Parathyroid adenoma (tissue), 2 donors: ENCODE measurements around the gene RGS6.

Experiments
- H2AFZ ChIP-seq: fragments of 300-600 bp; sonication (generic); one replicate; pipeline ENCODE4 v1.7.0; 2017; ENCODE audit warnings: antibody characterized with exemption, mild to moderate bottlenecking
- H3K27ac ChIP-seq: fragments of 300-600 bp; sonication (generic); one replicate; pipeline ENCODE4 v1.7.0; 2017
- H3K27me3 ChIP-seq: fragments of 300-600 bp; sonication (generic); one replicate; pipeline ENCODE4 v1.7.0; 2017; ENCODE audit warnings: low read length; ENCODE audit not compliant: control insufficient read depth, insufficient read depth
- H3K36me3 ChIP-seq: fragments of 300-600 bp; sonication (generic); one replicate; pipeline ENCODE4 v1.7.0; 2017; ENCODE audit warnings: low read length; ENCODE audit not compliant: control insufficient read depth, insufficient read depth
- H3K4me1 ChIP-seq: fragments of 300-600 bp; sonication (generic); one replicate; pipeline ENCODE4 v1.7.0; 2017; ENCODE audit warnings: control low read depth
- H3K4me2 ChIP-seq: fragments of 300-600 bp; sonication (generic); one replicate; pipeline ENCODE4 v1.7.0; 2017; ENCODE audit warnings: low read length
- H3K4me3 ChIP-seq: fragments of 300-600 bp; sonication (generic); one replicate; pipeline ENCODE4 v1.7.0; 2017; ENCODE audit warnings: low read depth, low read length
- H3K79me2 ChIP-seq: fragments of 300-600 bp; sonication (generic); one replicate; pipeline ENCODE4 v1.7.0; 2017; ENCODE audit warnings: control low read depth
- H3K9ac ChIP-seq: fragments of 300-600 bp; sonication (generic); one replicate; pipeline ENCODE4 v1.7.0; 2017; ENCODE audit warnings: mild to moderate bottlenecking
- H3K9me3 ChIP-seq: fragments of 300-600 bp; sonication (generic); one replicate; pipeline ENCODE4 v1.7.0; 2017; ENCODE audit warnings: low read length; ENCODE audit not compliant: control insufficient read depth
- CTCF ChIP-seq: fragments of 300-600 bp; sonication (generic); IDR thresholded peaks from one replicate; pipeline ENCODE4 v1.7.0; 2017; ENCODE audit warnings: antibody characterized with exemption, mild to moderate bottlenecking
- donor health status: primary hyperparathyroidism.

The RGS6 gene

GRCh38 chr14:72341686-72342085, 409.5 kb downstream of the RGS6 start:
- Histone ChIP-seq H3K9ac (no peak overlapping the region), H3K36me3 (no peaks in the 10 kb centered on the region), H3K9me3 (peaks cover 3% of the 10 kb centered on the region), H3K27me3 (no peaks in the 10 kb centered on the region), H3K4me3 (no peak overlapping the region), H2AFZ (no peak overlapping the region), H3K79me2 (no peaks in the 10 kb centered on the region), H3K4me2 (no peak overlapping the region), H3K4me1 (no peaks in the 10 kb centered on the region), H3K27ac (no peak overlapping the region)
- no peak for TF ChIP-seq CTCF

- no peak for TF ChIP-seq CTCF
- H3K9me3 ChIP-seq: peaks cover 3% of the 10 kb centered on the region
- H3K36me3 ChIP-seq: no peaks in the 10 kb centered on the region
- no peak overlapping the region for H2AFZ ChIP-seq
- H3K79me2 ChIP-seq: no peaks in the 10 kb centered on the region
- no peak overlapping the region for H3K4me3 ChIP-seq
- H3K9ac ChIP-seq: no peak overlapping the region
- H3K4me2 ChIP-seq: no peak overlapping the region
- H3K4me1 ChIP-seq: no peaks in the 10 kb centered on the region
- no peaks in the 10 kb centered on the region for H3K27me3 ChIP-seq
- H3K27ac ChIP-seq: no peak overlapping the region
These were observed 414.9 kb downstream of the RGS6 start for GRCh38 chr14:72347118-72347517.

- no peak overlapping the region for H3K4me3 ChIP-seq
- no peak overlapping the region for H3K4me2 ChIP-seq
- TF ChIP-seq CTCF: no peak
- H3K79me2 ChIP-seq: no peaks in the 10 kb centered on the region
- no peak overlapping the region for H3K27ac ChIP-seq
- no peak overlapping the region for H2AFZ ChIP-seq
- H3K9me3 ChIP-seq: no peaks in the 10 kb centered on the region
- no peak overlapping the region for H3K9ac ChIP-seq
- H3K36me3 ChIP-seq: no peaks in the 10 kb centered on the region
- no peaks in the 10 kb centered on the region for H3K27me3 ChIP-seq
- H3K4me1 ChIP-seq: no peaks in the 10 kb centered on the region
These were observed 418.0 kb downstream of the RGS6 start for GRCh38 chr14:72350215-72350614.

- H3K9me3 ChIP-seq: no peaks in the 10 kb centered on the region
- H2AFZ ChIP-seq: no peak overlapping the region
- no peaks in the 10 kb centered on the region for H3K79me2 ChIP-seq
- H3K4me1 ChIP-seq: no peaks in the 10 kb centered on the region
- no peak for TF ChIP-seq CTCF
- H3K27ac ChIP-seq: no peak overlapping the region
- H3K4me2 ChIP-seq: no peak overlapping the region
- H3K27me3 ChIP-seq: no peaks in the 10 kb centered on the region
- no peaks in the 10 kb centered on the region for H3K36me3 ChIP-seq
- H3K9ac ChIP-seq: no peak overlapping the region
- no peak overlapping the region for H3K4me3 ChIP-seq
These were observed 419.8 kb downstream of the RGS6 start for GRCh38 chr14:72352012-72352411.

- Histone ChIP-seq H3K9me3 (no peaks in the 10 kb centered on the region), H3K4me1 (no peaks in the 10 kb centered on the region), H3K27me3 (no peaks in the 10 kb centered on the region), H3K4me3 (no peak overlapping the region), H3K27ac (no peak overlapping the region), H3K4me2 (no peak overlapping the region), H3K9ac (no peak overlapping the region), H2AFZ (no peak overlapping the region), H3K79me2 (no peaks in the 10 kb centered on the region), H3K36me3 (no peaks in the 10 kb centered on the region)
- TF ChIP-seq CTCF: no peak
These were observed 434.4 kb downstream of the RGS6 start for GRCh38 chr14:72366619-72367018.
